ENCODE measurements around the gene TNNI2. TPM values are rescaled to one million over a fixed set of nuclear protein-coding genes. Genes with fewer than 3 reads are reported as not detected.

Gene TNNI2
- polyA plus RNA-seq, 1 donor (not counting 4 experiments of a cell fraction or from before 2014, with no cell fraction given): 10.7 TPM

- dilution Hi-C loops (cut with MboI; ENCODE audit: extremely low pct_ligation_motif_present, low sequenced_read_pairs): no loop called here
- no peak overlapping the region for H3K27ac ChIP-seq (ENCODE audit: control insufficient read depth, insufficient read depth, low read length)
- no peak for DNase-seq (ENCODE audit: low read depth, low spot score)
Observed at GRCh38 chr11:1866226-1866625, 27.4 kb downstream of the TNNI2 start.

GRCh38 chr11:1866776-1867175 is 28.0 kb downstream of the TNNI2 start:
- no peak overlapping the region for H2AFZ ChIP-seq (ENCODE audit: control insufficient read depth, low read length)
- no peak overlapping the region for H3K4me2 ChIP-seq (ENCODE audit: control insufficient read depth, extremely low read depth, insufficient read depth, low read depth, low read length)
- no peak for DNase-seq (ENCODE audit: low read depth, low spot score)
- peaks cover 14% of the 10 kb centered on the region for H3K4me1 ChIP-seq (ENCODE audit: control insufficient read depth, extremely low read depth, insufficient read depth, low read length)
- H3K36me3 ChIP-seq (ENCODE audit: control insufficient read depth in 2 of 2, extremely low read depth in 1 of 2, insufficient read depth in 2 of 2, low read length in 2 of 2): no peaks in the 10 kb centered on the region
- H3K4me3 ChIP-seq (ENCODE audit: control insufficient read depth in 2 of 3, extremely low read depth in 1 of 3, insufficient read depth in 2 of 3, low read depth in 1 of 3, low read length in 3 of 3): no peak overlapping the region
- dilution Hi-C loops (cut with MboI; ENCODE audit: extremely low pct_ligation_motif_present, low sequenced_read_pairs): no loop called here
- H4K20me1 ChIP-seq (ENCODE audit: control insufficient read depth, extremely low read depth, insufficient read depth, low read length): no peaks in the 10 kb centered on the region
- no peaks in the 10 kb centered on the region for H3K79me2 ChIP-seq (ENCODE audit: control insufficient read depth, insufficient read depth, low read length)
- H3K27me3 ChIP-seq (ENCODE audit: control insufficient read depth, extremely low read depth, insufficient read depth, low read length): peaks cover 29% of the 10 kb centered on the region
- H3K9me3 ChIP-seq (ENCODE audit: control insufficient read depth, low read depth, low read length): no peaks in the 10 kb centered on the region
- H3K9ac ChIP-seq (ENCODE audit: control insufficient read depth, extremely low read depth, insufficient read depth, low read length): no peak overlapping the region
- TF ChIP-seq CTCF (optimal IDR thresholded peaks at IDR 0.05 in 1 of 3, IDR thresholded peaks at IDR 0.05 in 1 of 3, conservative IDR thresholded peaks at IDR 0.05 in 1 of 3; ENCODE audit: extremely low read depth in 1 of 3, insufficient read depth in 2 of 3, low read length in 3 of 3): no peak
- no peak for TF ChIP-seq EZH2 (IDR thresholded peaks at IDR 0.05; ENCODE audit: low read length)
- FAIRE-seq: no peak
- H3K9me1 ChIP-seq (ENCODE audit: control insufficient read depth, extremely low read depth, insufficient read depth, low read length): no peaks in the 10 kb centered on the region
- H3K27ac ChIP-seq (ENCODE audit: control insufficient read depth, insufficient read depth, low read length): no peak overlapping the region

More at GRCh38 chr11:1866226-1866625, 27.4 kb downstream of the TNNI2 start:
- Histone ChIP-seq H3K4me1 (ENCODE audit: control insufficient read depth, extremely low read depth, insufficient read depth, low read length) (peaks cover 14% of the 10 kb centered on the region), H3K79me2 (ENCODE audit: control insufficient read depth, insufficient read depth, low read length) (no peaks in the 10 kb centered on the region), H3K9me3 (ENCODE audit: control insufficient read depth, low read depth, low read length) (no peaks in the 10 kb centered on the region), H3K27me3 (ENCODE audit: control insufficient read depth, extremely low read depth, insufficient read depth, low read length) (peaks cover 24% of the 10 kb centered on the region), H4K20me1 (ENCODE audit: control insufficient read depth, extremely low read depth, insufficient read depth, low read length) (no peaks in the 10 kb centered on the region), H3K4me3 (ENCODE audit: control insufficient read depth in 2 of 3, extremely low read depth in 1 of 3, insufficient read depth in 2 of 3, low read depth in 1 of 3, low read length in 3 of 3) (no peak overlapping the region), H3K9me1 (ENCODE audit: control insufficient read depth, extremely low read depth, insufficient read depth, low read length) (no peaks in the 10 kb centered on the region), H3K9ac (ENCODE audit: control insufficient read depth, extremely low read depth, insufficient read depth, low read length) (no peak overlapping the region), H3K36me3 (ENCODE audit: control insufficient read depth in 2 of 2, extremely low read depth in 1 of 2, insufficient read depth in 2 of 2, low read length in 2 of 2) (no peaks in the 10 kb centered on the region), H2AFZ (ENCODE audit: control insufficient read depth, low read length) (no peak overlapping the region), H3K4me2 (ENCODE audit: control insufficient read depth, extremely low read depth, insufficient read depth, low read depth, low read length) (no peak overlapping the region)
- no peak for FAIRE-seq
- TF ChIP-seq EZH2 (IDR thresholded peaks at IDR 0.05; ENCODE audit: low read length): no peak
- TF ChIP-seq CTCF (optimal IDR thresholded peaks at IDR 0.05 in 1 of 3, IDR thresholded peaks at IDR 0.05 in 1 of 3, conservative IDR thresholded peaks at IDR 0.05 in 1 of 3; ENCODE audit: extremely low read depth in 1 of 3, insufficient read depth in 2 of 3, low read length in 3 of 3): no peak
